SU-DHL-6 (cell line): ENCODE data around the gene POFUT1.

Source experiments
- H2AFZ ChIP-seq: fragments of 200-600 bp; sonication (generic); 2 replicates; pipeline ENCODE4 v1.6.1; 2014; ENCODE audit warnings: low read depth, mild to moderate bottlenecking, moderate library complexity, mixed read lengths, antibody characterized with exemption, low read length; ENCODE audit not compliant: severe bottlenecking
- H3F3A ChIP-seq: fragments of 200-600 bp; shearing (Covaris generic); 2 replicates; pipeline ENCODE4 v1.6.0; 2016; ENCODE audit warnings: antibody characterized with exemption, mild to moderate bottlenecking; ENCODE audit not compliant: insufficient read depth
- H3K27ac ChIP-seq: fragments of 200-600 bp; sonication (generic); 2 replicates; pipeline ENCODE4 v1.5.1; 2016; ENCODE audit warnings: low read depth, mild to moderate bottlenecking, low read length, moderate library complexity, mixed read lengths
- H3K27me3 ChIP-seq: fragments of 200-600 bp; sonication (generic), shearing (Covaris generic); 2 replicates; pipeline ENCODE4 v1.6.0; 2014; ENCODE audit warnings: mild to moderate bottlenecking, low read length
- H3K36me3 ChIP-seq: fragments of 200-600 bp; sonication (generic); 2 replicates; pipeline ENCODE4 v1.6.1; 2014; ENCODE audit warnings: mild to moderate bottlenecking, low read length, mixed read lengths
- H3K4me2 ChIP-seq: fragments of 300-600, 200-600 bp; shearing (Covaris generic), sonication (generic); 2 replicates; pipeline ENCODE4 v1.6.0; 2014; ENCODE audit warnings: low read length, low read depth, mild to moderate bottlenecking; ENCODE audit not compliant: poor library complexity, severe bottlenecking
- H3K4me3 ChIP-seq: fragments of 200-600 bp; sonication (generic); 2 replicates; pipeline ENCODE4 v1.5.1; 2014; ENCODE audit warnings: antibody characterized with exemption, low read length, mild to moderate bottlenecking, mixed read lengths; ENCODE audit not compliant: insufficient read depth, poor library complexity, severe bottlenecking
- H3K79me2 ChIP-seq: fragments of 200-600 bp; sonication (generic); 2 replicates; pipeline ENCODE4 v1.6.1; 2014; ENCODE audit warnings: mild to moderate bottlenecking, low read length, moderate library complexity; ENCODE audit not compliant: insufficient read depth
- H3K9ac ChIP-seq: fragments of 200-600 bp; sonication (generic); 2 replicates; pipeline ENCODE4 v1.7.0; 2014; ENCODE audit warnings: mild to moderate bottlenecking, low read length
- H3K9me2 ChIP-seq: fragments of 200-600 bp; sonication (generic); replicated peaks from 2 replicates; pipeline ENCODE4 v1.6.1; 2014; ENCODE audit warnings: low read length; ENCODE audit not compliant: insufficient read depth
- H3K9me3 ChIP-seq: fragments of 200-600 bp; sonication (generic); 2 replicates; pipeline ENCODE4 v1.6.1; 2014; ENCODE audit warnings: low read length, mixed read lengths; ENCODE audit not compliant: insufficient read depth
- H4K20me1 ChIP-seq: fragments of 200-600 bp; sonication (generic); 2 replicates; pipeline ENCODE4 v1.6.1; 2014; ENCODE audit warnings: low read depth, mild to moderate bottlenecking, antibody characterized with exemption, low read length, moderate library complexity, mixed read lengths
- CTCF ChIP-seq: fragments of 200-600 bp; sonication (generic); IDR thresholded peaks from one replicate; pipeline ENCODE4 v1.5.1; 2017; ENCODE audit warnings: antibody characterized with exemption, mild to moderate bottlenecking, low read length, moderate library complexity; ENCODE audit not compliant: insufficient read depth, poor library complexity, severe bottlenecking
- EZH2phosphoT487 ChIP-seq: fragments of 200-600 bp; sonication (generic), shearing (Covaris generic); conservative IDR thresholded peaks from 2 replicates; pipeline ENCODE4 v1.6.1; 2018; ENCODE audit warnings: mild to moderate bottlenecking, antibody characterized with exemption, low read length, moderate library complexity, mixed read lengths

POFUT1 gene

GRCh38 chr20:32179934-32180333 lies 27.7 kb upstream of the POFUT1 start:
- no peak overlapping the region for H3K9ac ChIP-seq
- no peaks in the 10 kb centered on the region for H3K36me3 ChIP-seq
- no peaks in the 10 kb centered on the region for H4K20me1 ChIP-seq
- no peaks in the 10 kb centered on the region for H3F3A ChIP-seq
- H3K27me3 ChIP-seq, result no peaks in the 10 kb centered on the region
- no peak overlapping the region for H3K27ac ChIP-seq
- H3K4me3 ChIP-seq, result no peak overlapping the region
- H2AFZ ChIP-seq, result no peak overlapping the region
- no peaks in the 10 kb centered on the region for H3K9me3 ChIP-seq
- H3K4me2 ChIP-seq, result no peak overlapping the region
- H3K79me2 ChIP-seq, result no peaks in the 10 kb centered on the region
- no peak for TF ChIP-seq EZH2phosphoT487
- no peaks in the 10 kb centered on the region for H3K9me2 ChIP-seq

- TF ChIP-seq EZH2phosphoT487 (no peak), CTCF (no peak)
- Histone ChIP-seq H3K9ac (no peak overlapping the region), H3K4me2 (no peak overlapping the region), H3F3A (no peaks in the 10 kb centered on the region), H3K9me2 (no peaks in the 10 kb centered on the region), H3K27me3 (no peaks in the 10 kb centered on the region), H3K27ac (no peak overlapping the region), H3K9me3 (no peaks in the 10 kb centered on the region), H4K20me1 (no peaks in the 10 kb centered on the region), H3K79me2 (no peaks in the 10 kb centered on the region), H2AFZ (no peak overlapping the region), H3K36me3 (no peaks in the 10 kb centered on the region), H3K4me3 (no peak overlapping the region)
Measured at GRCh38 chr20:32181606-32182005, 26.1 kb upstream of the POFUT1 start.

GRCh38 chr20:32183947-32184635 lies 23.6 kb upstream of the POFUT1 start:
- Histone ChIP-seq H3K9ac (no peak overlapping the region), H3K79me2 (no peaks in the 10 kb centered on the region), H4K20me1 (no peaks in the 10 kb centered on the region), H3K27ac (no peak overlapping the region), H3K4me2 (no peak overlapping the region), H3K9me2 (no peaks in the 10 kb centered on the region), H3K4me3 (no peak overlapping the region), H3F3A (no peaks in the 10 kb centered on the region), H3K36me3 (no peaks in the 10 kb centered on the region), H3K27me3 (no peaks in the 10 kb centered on the region), H2AFZ (no peak overlapping the region), H3K9me3 (no peaks in the 10 kb centered on the region)
- no peak for TF ChIP-seq EZH2phosphoT487

DNA sequence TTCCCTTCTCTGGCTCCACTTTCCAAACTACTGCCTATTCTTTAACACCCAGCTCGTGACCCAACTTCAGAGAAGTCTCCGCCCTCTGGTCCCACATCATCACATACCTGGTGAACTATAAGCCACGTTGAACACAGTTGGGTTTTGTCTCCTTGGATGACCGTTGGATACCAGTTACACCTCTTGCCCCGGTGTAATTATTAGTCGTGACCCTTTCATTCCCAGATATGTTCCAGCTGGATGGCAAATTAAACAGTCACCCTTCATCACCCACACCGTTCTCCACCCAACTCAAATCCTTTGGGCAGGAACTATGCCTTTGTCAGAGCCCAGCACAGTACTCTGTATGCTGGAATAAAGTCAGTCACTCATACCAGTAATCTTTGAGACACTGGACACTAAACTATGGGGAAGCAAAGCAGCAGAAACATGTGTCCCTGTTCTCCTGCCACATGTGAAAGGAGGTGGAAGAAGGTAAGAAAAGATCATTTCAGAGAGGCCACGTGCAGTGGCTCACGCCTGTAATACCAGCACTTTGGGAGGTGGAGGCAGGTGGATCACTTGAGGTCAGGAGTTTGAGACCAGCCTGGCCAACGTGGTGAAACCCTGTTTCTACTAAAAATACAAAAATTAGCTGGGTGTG lies 22.6 kb upstream of the POFUT1 start:
- H3K9me2 ChIP-seq, result no peaks in the 10 kb centered on the region
- no peaks in the 10 kb centered on the region for H4K20me1 ChIP-seq
- H3K36me3 ChIP-seq, result no peaks in the 10 kb centered on the region
- H3K4me3 ChIP-seq, result no peak overlapping the region
- H3K79me2 ChIP-seq, result no peaks in the 10 kb centered on the region
- H3K9ac ChIP-seq, result no peak overlapping the region
- no peak overlapping the region for H2AFZ ChIP-seq
- no peaks in the 10 kb centered on the region for H3K27me3 ChIP-seq
- no peak overlapping the region for H3K4me2 ChIP-seq
- no peaks in the 10 kb centered on the region for H3K9me3 ChIP-seq
- H3K27ac ChIP-seq, result no peak overlapping the region
- TF ChIP-seq EZH2phosphoT487, result no peak
- TF ChIP-seq CTCF, result no peak
- H3F3A ChIP-seq, result no peaks in the 10 kb centered on the region
